ENCODE data around the gene ZNF672. TPM values are rescaled to one million over a fixed set of nuclear protein-coding genes. Genes with fewer than 3 reads are reported as not detected.
A peak's percentile ranks its signal among the peaks of the same experiment; 100 is the strongest.

ZNF672 gene
- polyA plus RNA-seq, 4 donors: 22.1 to 26.6 (median 23.7) TPM

GRCh38 chr1:248852481-248853405 lies 14.7 kb downstream of the ZNF672 start:
- DNase-seq (ENCODE audit: low read depth in 4 of 4, low spot score in 3 of 4): no peak

GRCh38 chr1:248853663-248854375 lies 15.8 kb downstream of the ZNF672 start:
- DNase-seq (ENCODE audit: low read depth in 4 of 4, low spot score in 3 of 4): no peak

- DNase-seq (ENCODE audit: low read depth in 4 of 4, low spot score in 3 of 4): no peak
Measured at GRCh38 chr1:248855580-248855979, 17.6 kb downstream of the ZNF672 start.

GRCh38 chr1:248856176-248856575 lies 18.2 kb downstream of the ZNF672 start:
- DNase-seq (ENCODE audit: low read depth in 4 of 4, low spot score in 3 of 4): no peak

- DNase-seq (ENCODE audit: low read depth in 4 of 4, low spot score in 3 of 4): no peak
Measured at GRCh38 chr1:248857201-248857600, 19.2 kb downstream of the ZNF672 start.

- DNase-seq (ENCODE audit: low read depth in 4 of 4, low spot score in 3 of 4): no peak
Measured at GRCh38 chr1:248857749-248858095, 19.7 kb downstream of the ZNF672 start.

- DNase-seq (ENCODE audit: low read depth in 4 of 4, low spot score in 3 of 4): peak in 2 of 4 donors; percentile 40 to 51
Measured at GRCh38 chr1:248858096-248858890, 20.3 kb downstream of the ZNF672 start.

- peak; percentile 92 to 94 (median 92) for DNase-seq (ENCODE audit: low read depth in 4 of 4, low spot score in 3 of 4)
Measured at GRCh38 chr1:248858891-248859889, 21.2 kb downstream of the ZNF672 start, which contains the start of gene ZNF692. Gene ZNF692 (minus strand): TSS chr1:248859085. CDS start chr1:248858309, 776 bp downstream.

GRCh38 chr1:248860007-248860406 lies 22.0 kb downstream of the ZNF672 start:
- DNase-seq (ENCODE audit: low read depth in 4 of 4, low spot score in 3 of 4): no peak

- no peak for DNase-seq (ENCODE audit: low read depth in 4 of 4, low spot score in 3 of 4)
Measured at GRCh38 chr1:248861616-248862015, 23.6 kb downstream of the ZNF672 start.

GRCh38 chr1:248862695-248862997 lies 24.6 kb downstream of the ZNF672 start:
- no peak for DNase-seq (ENCODE audit: low read depth in 4 of 4, low spot score in 3 of 4)

GRCh38 chr1:248862998-248863881 lies 25.2 kb downstream of the ZNF672 start:
- peak in 2 of 4 donors; percentile 68 to 71 for DNase-seq (ENCODE audit: low read depth in 4 of 4, low spot score in 3 of 4)

- no peak for DNase-seq (ENCODE audit: low read depth in 4 of 4, low spot score in 3 of 4)
Measured at GRCh38 chr1:248871837-248872401, 33.9 kb downstream of the ZNF672 start.

- DNase-seq (ENCODE audit: low read depth in 4 of 4, low spot score in 3 of 4): peak in 3 of 4 donors; percentile 60 to 61 (median 61)
Measured at GRCh38 chr1:248872752-248873408, 34.9 kb downstream of the ZNF672 start.

- peak; percentile 91 to 95 (median 94) for DNase-seq (ENCODE audit: low read depth in 4 of 4, low spot score in 3 of 4)
Measured at GRCh38 chr1:248873409-248873992, 35.5 kb downstream of the ZNF672 start.

GRCh38 chr1:248873993-248874533 lies 36.0 kb downstream of the ZNF672 start:
- peak; percentile 82 to 86 (median 82) for DNase-seq (ENCODE audit: low read depth in 4 of 4, low spot score in 3 of 4)

- no peak for DNase-seq (ENCODE audit: low read depth in 4 of 4, low spot score in 3 of 4)
Measured at GRCh38 chr1:248881261-248881660, 43.2 kb downstream of the ZNF672 start.

All from right renal pelvis (tissue), 4 donors.